Bronchial epithelial cell (primary cell): ENCODE results near the gene MRPL46. TPM values are rescaled to one million over a fixed set of nuclear protein-coding genes. Genes with fewer than 3 reads are reported as not detected.
"Not testable (repeated sequence)": the region's sequence is repeated elsewhere in the genome, so short reads cannot be mapped to it uniquely, and the experiment has no call there.

Experiments
- DNase-seq: peaks from one replicate; pipeline ENCODE4 v3.0.0-alpha.2; 2010; ENCODE audit warnings: low read depth
- FAIRE-seq: peaks from 2 replicates; lab custom pipeline; 2011; peaks lifted over from hg19 to GRCh38; lab: Jason Lieb, UNC
- H3K27me3 ChIP-seq: 2 replicates; pipeline ENCODE4 v1.5.1; 2011; ENCODE audit warnings: low read length; ENCODE audit not compliant: control insufficient read depth, insufficient read depth
- H3K36me3 ChIP-seq: 2 replicates; pipeline ENCODE4 v1.5.1; 2011; ENCODE audit warnings: low read length; ENCODE audit not compliant: control insufficient read depth, insufficient read depth
- H3K4me3 ChIP-seq: 2 replicates; pipeline ENCODE4 v1.5.1; 2011; ENCODE audit warnings: mild to moderate bottlenecking, low read depth, low read length, control low read depth
- CTCF ChIP-seq: IDR thresholded peaks from 2 replicates; pipeline ENCODE4 v1.5.1; 2011; ENCODE audit warnings: mild to moderate bottlenecking, moderate library complexity, low read length, control low read depth, inconsistent platforms; ENCODE audit not compliant: insufficient read depth, severe bottlenecking
- total RNA-seq: library from RNA; depleted of rRNA; stranded (reverse); fragments of >200 nt; gene quantifications from 2 replicates; pipeline ENCODE4 v1.2.1, GENCODE V29; 2014

MRPL46 gene
- total RNA-seq, 1 donor from 2014 or later, result 14.5 TPM

- DNase-seq (no peak), FAIRE-seq (no peak)
- no peak overlapping the region for H3K4me3 ChIP-seq
- no peaks in the 10 kb centered on the region for H3K27me3 ChIP-seq
- peaks cover 6% of the 10 kb centered on the region for H3K36me3 ChIP-seq
- TF ChIP-seq CTCF, result no peak
Measured at GRCh38 chr15:88479169-88479568, 12.0 kb upstream of the MRPL46 start.

- FAIRE-seq (no peak), DNase-seq (no peak)
- no peak for TF ChIP-seq CTCF
- Histone ChIP-seq H3K36me3 (peaks cover 6% of the 10 kb centered on the region), H3K27me3 (no peaks in the 10 kb centered on the region), H3K4me3 (no peak overlapping the region)
Measured at GRCh38 chr15:88477904-88478303, 10.7 kb upstream of the MRPL46 start.

- H3K36me3 ChIP-seq, result peaks cover 6% of the 10 kb centered on the region
- H3K4me3 ChIP-seq, result no peak overlapping the region
- H3K27me3 ChIP-seq, result no peaks in the 10 kb centered on the region
- FAIRE-seq (no peak), DNase-seq (no peak)
- TF ChIP-seq CTCF, result no peak
Measured at GRCh38 chr15:88477126-88477525, 9.9 kb upstream of the MRPL46 start.

- TF ChIP-seq CTCF, result peak; percentile 50
- FAIRE-seq, result no peak
- Histone ChIP-seq H3K36me3 (peaks cover 6% of the 10 kb centered on the region), H3K4me3 (no peak overlapping the region), H3K27me3 (no peaks in the 10 kb centered on the region)
- DNase-seq, result peak; percentile 31
Measured at GRCh38 chr15:88476635-88477060, 9.5 kb upstream of the MRPL46 start.

GRCh38 chr15:88473661-88474293, 6.6 kb upstream of the MRPL46 start:
- DNase-seq, H3K27me3 ChIP-seq, H3K36me3 ChIP-seq, FAIRE-seq, H3K4me3 ChIP-seq: not testable (repeated sequence)

GRCh38 chr15:88472225-88472624, 5.0 kb upstream of the MRPL46 start:
- no peak overlapping the region for H3K4me3 ChIP-seq
- no peak for FAIRE-seq
- H3K36me3 ChIP-seq, result peaks cover 2% of the 10 kb centered on the region
- DNase-seq, result no peak
- no peak for TF ChIP-seq CTCF
- no peaks in the 10 kb centered on the region for H3K27me3 ChIP-seq
